GM03348 (cell line): Measurements from ENCODE around the gene CNRIP1.

Source experiments
- DNase-seq: peaks from one replicate; pipeline ENCODE4 v3.0.0; 2012; ENCODE audit warnings: low spot score

CNRIP1 gene

DNA sequence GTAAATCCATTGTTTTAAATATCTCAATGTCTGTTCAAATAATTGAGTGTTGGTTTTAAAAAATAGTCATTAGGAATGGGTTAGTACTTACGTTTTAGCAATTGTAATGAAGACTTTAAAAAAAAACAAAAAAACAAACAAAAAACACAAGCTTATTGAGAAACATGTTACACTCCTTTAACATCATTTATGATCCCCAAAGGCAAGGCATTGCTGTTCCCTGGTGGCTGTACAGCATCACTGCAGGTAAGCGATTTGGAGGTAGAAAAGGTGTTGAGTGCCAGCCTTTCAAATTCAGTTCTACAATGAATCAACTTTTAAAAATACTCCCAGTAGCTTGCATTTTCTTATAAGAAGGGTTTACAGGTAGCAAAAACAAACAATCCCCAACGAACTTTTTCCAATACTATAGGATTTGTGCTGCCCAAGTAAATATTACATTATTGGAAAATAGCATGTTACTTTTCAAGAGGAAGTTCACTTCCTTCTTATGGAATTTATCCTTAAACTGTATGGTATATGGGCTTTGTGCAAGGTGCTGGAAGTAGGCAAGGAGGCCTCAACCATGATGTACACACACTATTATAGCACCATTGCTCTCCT lies 27.5 kb downstream of the CNRIP1 start:
- peak; percentile 15 for DNase-seq

DNA sequence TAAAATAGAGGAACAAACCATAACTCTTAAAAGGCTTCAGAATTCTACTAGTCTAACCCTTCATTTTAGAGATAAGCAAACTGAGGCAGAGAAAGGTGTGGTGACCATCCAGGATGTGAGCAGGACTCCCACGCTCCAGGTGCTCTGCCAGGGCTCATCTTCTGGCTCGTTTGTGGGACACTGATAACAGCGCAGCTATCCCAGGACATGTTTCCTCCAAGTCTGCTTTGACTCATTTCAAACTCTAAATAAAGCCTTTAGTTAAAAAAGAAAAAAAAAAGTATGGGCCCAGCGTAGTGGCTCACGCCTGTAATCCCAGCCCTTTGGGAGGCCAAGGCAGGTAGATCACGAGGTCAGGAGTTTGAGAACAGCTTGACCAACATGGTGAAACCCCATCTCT lies 28.4 kb downstream of the CNRIP1 start:
- DNase-seq, result no peak

DNA sequence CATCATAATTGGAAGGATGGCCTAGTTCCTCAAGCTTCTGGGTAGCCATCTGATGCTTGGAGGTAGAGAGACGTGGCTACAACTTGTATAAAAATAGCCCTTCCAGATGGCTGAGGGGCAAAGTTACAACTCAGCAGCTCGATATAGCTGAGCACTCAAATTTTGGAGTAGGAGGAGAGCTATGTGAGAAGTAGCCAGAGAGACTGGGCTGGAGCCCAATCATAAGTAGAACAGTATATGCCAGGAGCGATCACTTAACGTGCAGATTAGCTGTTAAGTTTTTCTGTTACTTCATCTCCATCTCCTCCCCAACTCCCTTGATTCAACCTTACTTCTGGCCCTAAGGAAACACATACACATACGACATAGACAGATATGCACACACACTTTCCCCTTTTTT lies 28.8 kb downstream of the CNRIP1 start:
- DNase-seq, result no peak

DNA sequence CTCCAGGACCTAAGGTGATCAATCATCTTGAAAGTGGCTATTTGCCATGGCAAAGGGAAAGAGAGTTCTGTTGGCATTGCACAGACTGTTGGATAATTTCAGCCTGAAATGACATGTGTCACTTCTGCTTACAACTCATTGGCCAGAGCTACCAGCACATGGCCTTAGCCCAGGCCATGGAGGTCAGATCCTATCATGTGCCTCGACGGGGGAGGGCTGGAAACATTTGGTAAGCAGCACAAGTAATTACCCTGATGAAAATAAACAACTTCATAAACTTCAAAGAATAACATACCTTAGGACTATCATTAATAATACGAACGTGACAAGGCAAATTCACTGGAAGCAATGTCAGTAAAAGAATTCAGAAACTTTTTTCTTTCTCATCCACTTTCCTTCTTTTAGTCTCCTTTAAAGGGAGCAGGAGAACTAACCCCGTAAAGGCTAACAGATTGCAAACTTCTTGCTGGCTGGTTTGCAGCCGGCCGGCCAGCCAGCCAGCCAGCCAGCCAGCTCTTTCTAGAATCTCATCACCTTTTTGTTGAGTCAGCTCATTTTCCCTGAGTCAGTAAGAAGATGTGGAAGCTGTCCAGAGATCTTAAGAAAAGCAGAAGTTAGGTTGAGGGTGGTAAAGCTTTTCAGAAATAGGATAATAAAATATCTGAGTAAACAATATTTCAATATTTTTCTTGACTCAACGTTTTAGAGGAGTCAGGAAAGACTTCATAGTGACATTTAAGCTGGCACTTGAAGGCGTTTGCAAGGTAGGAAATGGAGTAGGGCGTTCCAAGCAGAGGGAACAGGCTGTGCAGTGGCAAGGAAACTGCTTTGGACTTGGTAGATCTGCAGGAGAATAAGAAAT lies 31.9 kb downstream of the CNRIP1 start:
- DNase-seq, result peak; percentile 58

DNA sequence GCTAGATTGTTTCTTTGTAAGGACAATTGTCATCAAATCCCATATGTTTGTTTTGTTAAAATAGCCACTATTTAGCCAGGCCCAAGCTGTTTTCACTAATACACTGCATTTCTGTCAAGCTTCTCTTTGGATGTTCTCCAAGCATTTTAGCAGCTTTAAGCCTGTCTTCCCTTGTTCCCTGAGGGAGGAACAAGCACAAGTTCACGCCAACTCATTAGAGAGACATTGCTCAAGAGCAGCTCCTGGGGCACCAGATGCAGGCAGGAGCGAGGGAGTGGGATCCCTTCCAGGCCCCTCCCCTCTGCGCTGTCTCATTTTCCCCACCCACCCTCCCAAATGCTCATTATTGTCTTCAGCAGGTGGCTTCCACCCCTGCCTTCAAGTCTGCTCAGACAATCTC lies 34.9 kb downstream of the CNRIP1 start:
- DNase-seq, result peak; percentile 79

DNA sequence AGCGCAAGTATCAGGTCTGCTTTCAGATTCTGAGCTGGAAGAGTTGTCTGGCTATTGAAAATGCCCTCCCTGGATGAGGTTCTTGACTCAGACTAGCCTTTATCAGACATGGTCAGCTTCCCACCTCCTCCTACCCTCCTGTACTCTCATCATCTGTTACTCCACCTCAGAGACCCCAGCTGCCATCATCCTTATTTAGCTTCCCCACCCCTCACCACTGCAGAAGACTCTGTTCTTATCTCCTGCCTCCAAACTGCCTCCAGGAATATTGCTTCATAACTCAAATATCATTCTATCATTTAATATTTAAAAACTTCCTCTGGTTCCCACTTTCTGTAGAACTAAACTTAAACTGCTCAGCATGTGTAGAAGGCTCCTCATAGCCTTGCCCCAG lies 36.3 kb downstream of the CNRIP1 start:
- no peak for DNase-seq

DNA sequence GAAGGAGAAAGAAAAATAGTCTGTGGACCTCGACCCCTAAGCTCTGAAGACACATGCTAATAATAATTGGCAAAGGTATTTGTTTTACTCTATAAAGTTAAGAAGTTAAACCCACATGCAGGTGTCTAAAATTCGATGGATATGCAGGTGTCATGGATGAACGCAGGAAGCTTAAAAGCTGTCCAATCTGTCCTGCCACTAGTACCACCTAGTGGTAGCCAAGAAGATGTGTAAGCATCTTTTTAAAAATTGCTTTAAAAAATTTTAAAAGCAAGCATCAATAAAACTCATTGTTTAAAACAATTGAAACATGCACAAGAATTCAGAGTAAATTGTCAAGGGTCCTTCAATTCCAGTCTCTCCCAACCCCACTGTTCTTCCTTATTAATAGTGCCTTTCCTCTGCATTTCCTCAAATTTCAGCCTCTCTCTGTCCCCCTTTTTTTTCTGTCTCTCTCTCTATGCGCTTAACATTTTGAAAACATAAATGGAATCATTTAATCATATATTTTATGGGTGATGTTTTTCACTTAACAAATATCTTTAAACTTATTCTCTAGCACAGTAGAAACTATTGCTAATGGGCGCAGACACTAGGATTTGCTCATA lies 36.8 kb downstream of the CNRIP1 start:
- peak; percentile 71 for DNase-seq

DNA sequence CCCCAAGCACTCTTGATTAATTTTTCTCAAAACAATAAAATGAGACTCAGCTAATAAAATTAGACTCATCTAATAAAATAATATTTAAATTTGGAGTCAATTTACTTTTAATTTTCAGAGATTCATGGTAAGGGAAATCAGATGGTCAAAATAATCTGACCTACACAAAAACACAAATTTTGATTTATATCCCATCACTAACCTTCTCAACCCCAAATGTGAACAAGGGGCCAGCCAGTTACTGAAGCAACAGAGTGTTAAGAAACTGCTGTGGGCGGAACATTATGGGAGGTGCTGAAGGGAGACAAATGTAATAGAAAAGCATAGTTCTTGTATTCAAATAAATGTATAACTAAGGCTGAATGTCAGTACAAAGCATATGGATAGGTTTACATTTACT lies 39.0 kb downstream of the CNRIP1 start:
- no peak for DNase-seq

DNA sequence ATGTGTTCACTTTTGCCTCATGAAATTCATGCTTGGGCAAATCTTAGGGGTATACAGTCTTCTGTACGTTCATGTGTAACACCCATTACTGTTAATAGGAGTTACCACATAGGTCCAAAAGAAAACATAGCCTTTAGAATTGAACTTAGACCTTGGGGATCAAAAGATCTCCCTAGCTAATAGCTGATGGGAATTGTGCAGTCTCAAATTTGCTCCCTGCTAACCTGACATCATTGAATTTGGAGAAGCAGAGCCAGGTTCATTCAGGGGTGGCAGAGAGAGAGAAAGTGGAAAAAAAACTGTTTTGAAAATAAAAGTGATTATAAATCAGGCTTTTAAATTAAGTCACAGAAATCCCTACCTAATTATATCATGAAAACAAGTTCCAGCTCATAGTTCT lies 39.4 kb downstream of the CNRIP1 start:
- DNase-seq, result no peak

DNA sequence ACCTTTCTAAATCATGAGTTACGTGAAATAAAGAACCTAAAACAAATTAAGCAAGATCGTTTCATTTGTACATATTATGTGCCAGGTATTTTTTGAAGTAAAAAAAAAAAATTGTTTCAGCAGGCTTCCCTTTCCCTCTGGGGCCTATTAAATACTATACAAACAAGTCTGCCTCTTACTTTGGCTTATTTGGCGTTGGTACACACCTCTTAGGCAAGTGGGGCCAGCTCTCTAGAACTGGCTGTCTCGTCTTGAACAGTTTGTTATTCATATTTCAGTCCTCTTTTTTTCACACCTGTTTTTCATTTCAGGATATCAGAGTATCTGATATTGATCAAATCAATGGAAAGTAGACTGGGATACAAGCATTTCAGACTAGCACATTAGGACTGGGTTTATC lies 40.1 kb downstream of the CNRIP1 start:
- DNase-seq, result no peak

DNA sequence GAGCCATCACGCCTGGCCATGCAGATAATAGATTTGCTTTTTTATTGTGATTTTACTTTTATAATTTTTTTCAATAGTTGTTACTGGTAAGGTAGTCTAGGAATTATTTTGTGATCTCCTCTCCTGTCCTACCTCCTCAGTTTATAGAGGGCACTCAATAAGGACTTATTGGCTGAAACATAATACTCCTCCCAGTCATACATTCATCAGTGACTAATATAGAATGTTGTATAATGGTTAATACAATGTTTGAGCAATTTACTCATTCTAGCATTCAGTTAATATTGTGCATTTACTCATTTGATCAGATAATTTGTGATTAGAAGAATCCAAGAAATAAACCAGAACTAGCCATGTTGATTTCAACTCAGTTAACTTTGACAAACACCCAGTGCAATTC lies 41.6 kb downstream of the CNRIP1 start:
- no peak for DNase-seq

DNA sequence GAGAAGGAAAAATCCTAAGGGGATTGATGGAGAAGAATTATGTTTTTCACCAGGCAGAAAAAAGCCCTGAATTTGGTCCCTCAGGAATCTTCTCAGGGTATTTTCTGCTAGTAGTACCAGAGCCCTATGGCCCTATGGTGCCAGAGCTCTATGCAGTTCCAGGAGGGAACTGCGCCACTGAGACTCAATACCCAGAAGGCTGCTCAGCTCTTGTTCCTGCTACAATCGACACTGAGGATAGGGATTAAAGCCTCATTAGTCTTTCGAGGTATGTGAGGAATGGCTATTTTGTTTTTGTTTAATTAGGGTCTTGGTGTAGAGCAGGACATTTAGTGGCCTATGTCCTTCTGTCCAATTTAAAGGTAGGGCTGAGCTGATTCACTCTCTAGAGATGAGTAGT lies 45.7 kb downstream of the CNRIP1 start:
- no peak for DNase-seq

DNA sequence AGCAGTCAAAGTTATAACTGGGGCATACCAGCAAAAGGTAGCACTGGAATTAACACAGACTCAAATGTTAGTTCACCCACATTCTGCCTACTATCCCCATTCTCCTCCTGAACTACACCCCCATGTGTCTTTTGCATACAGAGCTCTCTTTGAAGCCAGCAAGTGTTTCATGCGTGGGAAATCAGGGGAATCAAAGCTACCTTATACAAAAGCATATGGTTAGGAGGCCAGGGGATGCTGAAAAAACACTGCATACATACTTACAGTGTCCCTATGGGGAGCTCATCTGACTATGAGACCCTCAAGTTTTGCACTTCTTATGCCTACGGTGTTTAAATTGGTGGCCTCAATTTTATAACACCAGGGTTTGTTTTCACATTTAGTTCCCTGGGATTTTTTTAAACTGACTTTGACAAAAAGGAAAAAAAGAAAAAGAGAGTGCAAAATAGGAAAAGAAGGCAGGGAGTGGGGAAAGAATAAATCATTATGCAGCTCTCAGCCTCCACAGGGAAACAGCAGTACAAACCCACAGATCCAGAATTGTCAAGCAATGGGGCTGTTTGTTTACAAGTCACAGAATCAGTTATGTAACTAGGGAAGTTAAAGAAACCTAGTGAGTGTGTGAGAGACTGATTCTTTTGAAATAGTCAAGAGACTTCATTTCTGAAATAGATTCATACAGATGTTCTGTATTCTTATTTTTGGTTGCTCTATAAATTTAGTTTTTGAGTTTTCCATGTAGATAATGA lies 47.3 kb downstream of the CNRIP1 start:
- DNase-seq, result no peak

DNA sequence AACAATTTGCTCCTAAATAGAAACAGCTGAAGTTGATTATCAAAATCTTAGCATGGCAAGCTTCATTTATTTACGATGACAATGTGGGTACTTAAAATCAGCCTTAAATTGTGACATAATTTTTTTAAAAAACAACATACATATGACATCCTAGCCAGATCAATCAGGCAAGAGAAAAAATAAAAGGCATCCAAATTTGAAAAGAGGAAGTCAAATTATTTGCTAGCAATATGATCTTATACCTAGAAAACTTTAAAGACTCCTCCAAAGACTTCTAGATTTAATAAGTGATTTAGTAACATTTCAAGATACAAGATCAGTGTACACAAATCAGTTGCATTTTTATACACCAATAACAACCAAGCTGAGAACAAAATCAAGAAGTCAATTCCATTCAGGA lies 53.1 kb downstream of the CNRIP1 start:
- no peak for DNase-seq

DNA sequence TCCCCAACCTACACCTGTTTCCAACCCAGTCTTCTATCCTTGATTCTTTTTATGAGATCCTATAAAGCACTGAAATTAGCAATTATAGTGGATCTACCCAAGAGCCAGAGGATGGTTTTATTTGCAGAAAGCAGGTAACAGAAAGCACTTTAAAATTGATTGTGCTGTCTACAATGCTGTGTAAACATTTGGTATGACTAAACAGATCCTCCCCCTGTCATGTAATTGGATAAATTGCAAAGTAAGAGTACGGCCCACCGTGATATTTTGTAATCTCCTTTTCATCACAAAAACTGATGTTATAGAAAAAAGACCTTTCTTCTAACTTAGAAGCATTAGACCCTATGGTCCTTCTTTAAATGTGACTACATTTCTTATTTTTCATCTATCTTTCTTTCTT lies 56.1 kb downstream of the CNRIP1 start:
- DNase-seq, result no peak

DNA sequence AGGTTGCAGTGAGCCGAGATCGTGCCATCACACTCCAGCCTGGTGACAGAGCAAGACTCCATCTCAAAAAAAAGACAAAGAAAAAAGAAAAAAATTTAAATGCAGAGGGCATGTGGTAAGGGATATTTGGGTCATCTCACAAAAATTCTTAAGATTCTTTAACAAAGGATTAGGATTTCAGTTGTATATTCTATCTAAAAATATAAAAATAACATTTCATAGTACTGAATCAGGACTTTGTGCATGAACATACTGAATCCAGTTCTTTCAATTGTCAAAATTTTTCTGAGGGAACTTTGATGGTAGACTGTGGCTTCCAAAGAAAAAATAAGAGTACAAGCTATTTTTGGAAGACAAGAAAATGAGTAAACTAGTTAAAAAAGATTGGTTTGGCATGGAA lies 60.9 kb downstream of the CNRIP1 start:
- peak; percentile 38 for DNase-seq

DNA sequence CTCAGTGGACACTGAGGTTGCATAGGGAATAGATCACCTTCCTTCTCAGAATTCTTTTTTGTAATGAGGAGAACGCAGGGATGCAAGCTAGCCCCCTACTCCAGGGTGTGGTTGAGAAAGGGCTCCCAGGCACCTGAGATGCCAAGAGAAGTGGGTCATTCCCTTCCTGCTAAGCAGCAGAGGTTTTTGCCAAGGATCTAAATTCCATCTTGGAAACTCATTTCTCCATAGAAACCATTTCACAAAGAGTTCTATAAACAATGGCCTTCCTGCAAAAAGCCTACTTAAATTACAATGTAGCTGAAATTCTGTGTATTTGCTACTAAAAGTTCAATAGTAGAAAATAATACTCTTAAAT lies 63.7 kb downstream of the CNRIP1 start:
- DNase-seq, result peak; percentile 46

DNA sequence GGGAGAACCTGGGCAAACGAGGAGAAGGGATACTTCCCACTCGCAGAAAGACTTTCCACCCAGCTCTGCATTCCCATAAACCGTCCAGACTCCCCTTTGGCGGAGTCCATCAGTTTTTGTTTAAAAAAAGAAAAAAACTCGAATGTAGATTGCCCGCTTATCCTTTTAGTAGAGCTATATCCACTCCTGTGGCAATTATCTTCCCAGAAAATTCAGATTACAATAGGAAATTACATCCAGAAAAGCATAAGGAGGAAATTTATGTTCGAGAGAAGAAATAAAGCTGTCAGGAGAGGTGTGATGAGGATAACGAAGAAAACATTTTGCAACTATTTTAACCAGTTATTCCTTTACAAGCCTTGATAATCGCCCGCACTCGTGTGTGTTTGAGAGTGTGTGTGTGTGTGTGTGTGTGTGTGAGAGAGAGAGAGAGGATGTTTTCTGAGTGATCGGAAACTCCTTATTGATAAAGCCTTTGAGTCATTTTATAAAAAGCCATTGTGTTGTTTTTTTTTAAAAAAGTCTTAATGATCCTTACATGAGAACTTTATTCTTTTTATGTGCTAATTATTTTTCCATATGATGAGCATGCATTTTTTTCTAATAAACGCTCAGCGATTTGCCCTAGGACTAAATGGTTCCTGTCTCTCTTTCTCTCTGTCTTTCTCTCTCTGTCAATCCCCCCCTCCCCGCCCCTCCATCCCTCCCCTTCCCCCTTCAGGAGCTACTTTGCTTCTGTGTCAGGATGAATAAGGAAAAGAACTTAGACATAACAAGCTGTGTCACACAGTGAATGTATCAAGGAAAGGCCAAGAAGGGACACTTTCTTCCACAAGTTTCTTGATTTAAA lies 66.3 kb downstream of the CNRIP1 start:
- DNase-seq, result no peak

DNA sequence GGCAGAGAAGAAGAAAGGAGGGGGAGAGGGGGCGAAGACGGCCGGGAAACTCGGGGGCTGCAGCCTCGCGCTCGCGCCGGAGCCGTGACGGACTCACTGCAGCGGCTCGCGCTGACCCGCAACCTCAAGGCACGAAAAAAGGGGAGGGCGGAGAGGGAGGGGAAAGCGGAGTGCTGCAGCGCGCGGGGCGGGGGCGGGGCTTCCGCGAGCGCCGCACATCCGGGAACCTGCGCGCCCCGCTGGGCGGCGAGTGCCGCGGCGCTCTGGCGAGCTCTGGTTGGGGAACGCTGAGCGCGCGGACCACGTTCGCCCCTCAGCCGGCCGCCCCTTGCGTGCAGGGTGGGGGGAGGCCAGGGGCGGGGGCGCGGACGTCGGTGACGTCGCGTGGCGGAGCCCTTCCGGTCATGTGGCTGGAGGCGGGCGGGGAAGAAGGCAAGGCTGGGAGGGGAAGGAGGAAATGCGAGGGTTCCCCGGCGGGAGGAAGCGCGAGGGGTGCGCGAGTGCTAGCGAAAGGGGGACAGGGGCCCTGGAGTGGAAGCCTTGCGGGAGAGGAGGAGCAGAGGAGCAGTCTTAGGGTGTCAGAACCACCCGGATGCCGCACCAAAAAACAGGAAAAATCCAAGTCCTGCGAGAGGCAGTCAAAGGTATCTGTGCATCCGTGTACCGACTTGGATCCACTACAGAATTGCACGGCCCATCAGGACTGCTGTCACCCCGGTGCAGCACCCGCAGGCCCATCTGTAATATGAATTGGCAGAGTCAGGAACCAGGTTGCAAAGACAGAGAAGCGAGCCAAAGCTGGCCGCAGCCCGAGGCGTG lies 67.1 kb downstream of the CNRIP1 start, which contains the start of gene PPP3R1:
PPP3R1 (minus strand) TSS at position 133 of the 819 bp plus-strand sequence. CDS start 405 bp downstream, outside the sequence.
- DNase-seq, result peak; percentile 97

DNA sequence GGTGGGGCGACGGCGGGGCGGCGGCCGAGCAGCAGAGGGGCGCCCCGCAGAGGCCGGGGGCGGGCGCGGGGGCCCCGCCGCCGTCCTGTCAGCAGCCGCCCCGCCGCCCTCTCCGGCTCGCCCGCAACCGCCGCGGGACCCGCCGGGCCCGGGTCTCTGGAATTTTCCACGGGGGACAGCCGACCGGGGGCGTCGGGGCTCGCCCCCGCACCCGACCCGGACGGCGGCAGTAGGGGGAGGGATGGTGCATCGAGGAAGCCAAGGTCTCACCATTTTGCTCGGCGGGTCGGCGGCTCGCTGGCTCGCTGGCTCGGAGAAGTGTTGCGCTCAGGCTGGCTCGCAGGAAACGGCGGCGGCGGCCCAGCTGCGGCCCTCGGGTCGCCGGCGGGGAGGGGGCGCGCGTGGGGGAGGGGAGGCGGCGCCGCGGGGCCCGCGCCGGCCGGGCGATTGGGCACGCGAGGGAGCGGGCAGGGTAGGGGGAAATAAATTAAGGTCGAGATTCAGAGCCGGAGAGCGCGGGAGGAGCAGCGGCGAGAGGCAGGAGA lies 67.8 kb downstream of the CNRIP1 start:
- peak; percentile 62 for DNase-seq
